ENCODE measurements around the gene ARID1B.

The ARID1B gene

DNA sequence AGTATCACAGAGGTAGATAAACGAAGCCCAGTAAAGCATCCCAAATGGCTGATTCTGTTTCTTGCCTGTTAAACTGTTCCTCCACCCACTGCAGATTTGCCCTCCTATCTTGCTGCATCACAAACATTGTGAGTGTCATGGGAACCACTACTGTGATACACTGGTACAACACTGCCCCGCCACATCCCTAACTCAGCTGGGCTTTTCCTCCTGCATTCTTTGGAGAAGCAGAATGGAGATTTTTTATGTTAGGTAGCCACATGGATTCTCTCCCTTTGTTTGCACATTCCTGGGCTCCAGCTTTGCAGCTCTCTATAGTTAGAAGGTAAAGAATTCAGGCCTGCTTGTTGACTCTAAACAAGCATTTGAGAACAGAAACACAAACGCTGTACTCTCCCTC lies 312.1 kb downstream of the ARID1B start:
- no peak for DNase-seq

DNA sequence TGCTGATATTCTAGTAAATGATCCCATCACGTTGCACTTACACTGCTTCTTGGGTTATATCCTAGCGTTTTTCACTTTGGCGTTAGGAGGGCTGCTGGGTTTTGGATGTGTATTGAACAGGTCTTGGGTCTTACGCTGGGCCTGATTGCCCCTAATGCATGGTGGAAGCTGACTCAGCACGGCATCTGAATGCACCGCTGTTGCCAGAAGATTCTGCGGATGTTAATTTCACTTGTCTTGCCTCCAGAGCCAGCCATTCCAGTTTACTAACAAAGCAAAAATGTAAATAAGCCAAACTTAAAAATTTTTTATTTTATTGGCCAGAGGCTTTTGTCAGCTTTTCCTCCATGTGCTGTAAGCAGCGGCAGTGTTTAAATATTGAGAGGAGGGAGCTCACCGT lies 312.7 kb downstream of the ARID1B start:
- no peak for DNase-seq

DNA sequence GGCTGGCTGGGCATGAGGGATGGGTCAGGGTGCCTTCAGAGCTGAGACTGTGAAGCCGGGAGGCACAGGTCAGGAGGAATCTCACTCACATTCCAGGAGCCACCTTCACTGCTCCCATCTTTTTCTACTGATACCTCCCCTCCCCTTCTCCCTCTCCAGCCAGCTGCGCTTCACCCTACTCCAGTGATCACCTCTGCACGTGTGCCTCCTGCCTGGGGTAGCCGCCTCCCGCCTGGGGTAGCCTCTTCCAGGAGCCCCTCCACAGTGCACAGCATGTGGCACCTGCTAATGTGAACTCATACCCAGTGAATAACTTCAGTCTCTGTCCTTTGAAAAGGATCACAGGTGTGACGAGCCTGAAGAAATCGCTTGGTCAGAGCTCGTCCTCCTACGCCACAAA lies 313.6 kb downstream of the ARID1B start:
- DNase-seq = no peak

DNA sequence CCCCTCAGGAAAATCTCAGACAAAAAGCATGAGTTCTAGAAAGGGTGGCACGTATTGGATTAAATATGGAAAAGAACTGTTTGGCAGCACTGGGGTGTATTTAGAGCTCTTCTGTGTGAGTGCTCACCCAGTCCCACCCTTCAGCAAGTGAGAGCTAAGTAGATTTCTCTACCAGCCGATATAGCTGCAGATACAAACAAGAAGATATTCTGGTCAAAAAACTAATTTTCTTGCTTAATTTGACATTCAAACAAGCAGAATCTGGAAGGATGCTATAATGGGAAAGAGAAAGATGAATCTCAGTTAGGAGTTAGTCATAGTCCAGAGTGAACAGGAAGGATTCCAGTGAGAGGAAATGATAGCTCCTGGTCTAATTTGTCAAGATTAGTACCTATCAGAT lies 314.1 kb downstream of the ARID1B start:
- no peak for DNase-seq

DNA sequence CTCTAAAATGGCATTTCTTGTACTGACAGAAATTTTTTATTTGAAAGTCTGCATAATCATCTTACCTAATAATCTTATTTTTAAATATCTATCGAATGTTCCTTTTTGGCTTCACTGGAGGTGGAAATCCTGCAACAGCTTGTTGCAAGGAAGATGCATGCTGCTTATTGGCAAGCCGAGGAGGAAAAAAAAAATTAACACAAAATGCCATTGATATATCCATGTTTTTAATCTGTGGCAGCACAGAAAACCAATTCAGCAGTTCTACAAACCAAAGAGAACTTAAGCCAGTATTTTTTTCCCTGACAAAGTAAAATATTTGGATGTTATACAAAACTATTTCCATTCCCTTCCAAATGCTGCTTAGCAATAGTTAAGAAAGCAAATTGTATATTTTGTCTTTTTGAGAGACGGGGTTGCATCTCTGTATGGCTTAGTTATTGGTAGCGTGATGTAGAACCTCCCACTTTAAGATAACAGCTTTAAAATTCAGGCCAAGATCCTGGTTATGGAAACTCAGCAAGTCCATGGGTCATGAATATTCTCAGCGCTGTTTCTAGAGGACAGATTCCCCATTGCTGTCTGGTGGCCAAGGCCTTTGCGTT lies 314.8 kb downstream of the ARID1B start:
- DNase-seq = no peak

DNA sequence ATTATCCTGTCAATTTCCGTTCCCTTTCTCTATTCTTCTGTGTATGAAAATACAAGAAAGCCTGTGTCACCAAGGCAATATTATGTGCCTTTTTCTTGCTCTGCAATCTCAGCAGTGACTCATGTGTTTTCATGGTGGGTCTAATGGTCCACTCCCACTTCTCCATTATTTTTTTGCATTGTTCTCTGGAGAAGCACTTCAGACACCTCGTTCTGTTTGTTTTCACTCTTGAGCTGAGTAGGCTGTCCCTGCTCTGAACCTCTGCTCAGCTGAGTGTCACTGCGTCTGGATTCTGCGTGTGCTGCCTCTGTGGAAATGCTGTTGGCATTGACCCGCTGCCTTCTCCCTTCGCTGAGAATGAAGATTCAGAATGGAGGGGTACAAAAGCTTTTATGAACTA lies 315.6 kb downstream of the ARID1B start:
- no peak for DNase-seq

DNA sequence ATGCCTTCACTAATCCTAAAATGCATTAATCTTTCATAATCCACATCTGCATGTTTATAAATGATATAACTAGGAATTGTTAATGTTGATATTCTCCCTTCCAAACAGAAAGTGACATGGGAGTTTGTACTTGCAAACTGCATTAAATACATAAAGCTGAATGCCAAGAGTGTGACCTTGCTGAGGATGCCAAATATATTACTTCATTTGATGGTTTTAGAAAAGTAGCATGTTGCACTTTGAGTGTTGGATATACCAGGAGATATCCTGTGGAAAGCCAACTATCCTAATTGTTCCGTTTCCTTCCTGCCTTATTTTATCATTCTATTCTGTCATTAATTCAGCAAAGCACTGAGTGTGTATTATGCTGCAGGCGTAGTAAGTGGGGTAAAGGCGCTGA lies 316.4 kb downstream of the ARID1B start:
- no peak for DNase-seq

DNA sequence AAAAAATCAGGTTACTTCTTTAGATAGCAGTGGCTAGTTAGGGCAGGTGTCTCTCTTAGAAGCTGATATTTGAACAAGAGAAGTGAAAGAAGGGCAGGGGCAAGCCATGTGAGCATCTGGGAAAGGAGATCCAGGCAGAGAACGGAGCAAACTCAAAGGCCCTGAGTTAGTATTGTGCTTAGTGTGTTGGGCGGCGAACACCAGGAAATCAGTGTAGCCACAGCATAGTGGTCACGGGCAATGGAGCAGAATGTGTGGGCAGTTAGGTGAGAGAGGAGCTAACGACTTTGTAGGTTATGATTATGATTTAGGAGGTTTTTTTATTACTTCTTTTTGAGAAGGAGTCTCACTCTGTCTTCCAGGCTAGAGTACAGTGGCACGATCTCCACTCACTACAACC lies 316.9 kb downstream of the ARID1B start:
- DNase-seq = no peak

DNA sequence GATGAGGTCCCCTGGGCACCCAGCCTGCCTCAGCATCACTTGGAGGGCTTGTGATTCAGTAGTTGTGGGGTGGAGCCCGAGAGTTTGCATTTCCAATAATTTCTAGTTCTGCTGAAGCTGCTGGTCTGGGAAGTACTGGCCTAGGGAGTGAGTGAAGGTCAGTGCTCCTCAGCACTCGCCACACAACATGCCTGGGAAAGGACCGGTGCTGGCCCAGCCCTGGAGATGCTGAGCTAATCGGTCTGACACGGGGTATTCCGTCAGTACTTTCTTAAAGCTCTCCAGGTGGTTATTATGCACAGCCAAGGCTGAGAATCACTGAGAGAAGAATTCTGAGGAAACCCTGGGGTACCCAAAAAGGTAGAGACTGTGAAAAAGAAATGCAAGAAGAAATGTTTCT lies 317.9 kb downstream of the ARID1B start:
- no peak for DNase-seq

DNA sequence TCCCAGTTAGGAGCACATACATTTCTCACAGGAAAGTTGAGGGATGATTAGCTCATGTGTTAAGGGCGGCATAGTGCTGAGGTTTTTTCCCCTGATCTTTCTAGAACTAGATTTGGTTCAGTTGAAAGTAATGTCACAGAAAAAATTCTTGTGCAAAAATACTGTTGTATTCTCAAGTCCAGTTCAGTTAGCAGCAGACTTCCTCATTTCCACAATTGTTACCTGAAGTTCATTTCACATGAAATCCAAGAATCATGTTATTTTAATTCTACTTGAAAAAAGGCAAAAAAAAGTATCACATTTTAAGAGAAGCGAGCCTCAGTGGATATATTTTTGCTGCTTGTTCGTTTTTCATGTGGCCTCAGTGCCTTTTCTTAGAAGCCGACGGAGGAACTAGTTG lies 318.4 kb downstream of the ARID1B start:
- no peak for DNase-seq

DNA sequence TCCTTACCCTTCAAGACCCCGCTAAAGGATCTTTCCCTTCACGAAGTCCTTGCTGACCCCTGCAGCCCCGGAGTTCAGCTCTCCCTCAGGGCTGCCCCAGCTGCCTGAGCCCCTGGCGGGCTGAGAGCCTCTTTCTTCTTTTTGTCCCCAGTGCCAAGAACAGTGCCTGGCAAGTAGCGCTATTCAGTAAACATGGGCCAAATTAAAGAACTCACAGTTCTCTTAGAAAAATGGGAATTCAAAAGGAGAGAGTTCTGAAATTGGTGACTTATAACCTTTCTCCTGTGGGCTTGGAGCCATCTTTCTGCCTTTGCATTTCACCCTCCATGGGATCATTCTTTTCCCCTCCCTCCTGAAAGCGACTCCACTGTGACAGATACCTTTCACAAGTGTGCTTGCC lies 318.9 kb downstream of the ARID1B start:
- no peak for DNase-seq

DNA sequence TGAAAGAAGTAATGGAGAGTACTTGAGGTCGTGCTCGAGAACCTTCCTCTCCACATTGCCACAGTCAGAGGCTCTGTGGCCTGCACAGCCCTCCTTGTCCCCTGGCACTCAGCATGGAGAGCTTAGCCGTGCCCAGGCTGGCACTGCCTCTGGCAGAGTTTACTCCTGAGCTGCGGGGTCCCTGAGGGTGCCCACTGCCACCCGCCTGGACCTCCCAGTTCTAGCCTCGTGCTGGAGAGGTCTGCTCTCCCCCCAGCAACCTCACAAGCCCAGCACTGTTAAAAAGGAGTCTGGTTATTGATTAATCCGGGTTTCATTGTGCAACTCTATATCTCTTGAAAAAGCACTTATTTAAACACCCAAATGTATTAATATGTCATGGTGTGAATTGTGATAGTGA lies 319.3 kb downstream of the ARID1B start:
- DNase-seq = no peak

DNA sequence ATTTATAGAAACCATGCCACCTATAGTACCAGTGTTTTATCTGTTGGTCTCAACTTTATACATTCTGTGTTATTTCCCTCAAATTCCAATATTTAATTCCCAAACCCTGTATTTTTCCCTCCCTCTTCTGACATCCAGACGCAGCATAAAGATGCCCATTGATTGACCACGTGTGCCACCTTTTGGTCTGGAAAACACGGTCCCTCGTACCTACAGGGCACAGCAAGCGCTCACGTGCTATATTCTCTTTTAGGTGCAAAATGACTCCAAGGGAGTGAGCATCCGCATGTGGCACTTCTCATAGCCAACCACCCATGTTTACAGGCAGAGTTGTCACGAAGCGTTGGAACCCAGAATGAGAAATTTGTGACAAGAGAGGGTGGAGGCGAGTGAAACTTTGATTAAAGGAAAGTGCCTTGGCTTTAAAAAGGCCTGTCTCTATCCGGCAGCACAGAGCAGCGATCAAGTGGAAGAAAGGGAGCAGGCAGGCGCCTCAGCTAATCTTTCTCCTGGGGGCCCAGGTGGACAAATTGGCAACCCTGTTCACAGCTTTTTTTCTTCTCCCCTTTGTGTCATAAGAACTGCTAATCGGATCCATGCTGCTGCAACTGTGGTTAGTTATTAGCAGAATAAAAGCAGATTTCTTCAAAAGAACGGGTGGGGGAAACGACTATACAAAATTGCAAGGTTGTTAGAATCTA lies 320.2 kb downstream of the ARID1B start:
- DNase-seq = no peak

DNA sequence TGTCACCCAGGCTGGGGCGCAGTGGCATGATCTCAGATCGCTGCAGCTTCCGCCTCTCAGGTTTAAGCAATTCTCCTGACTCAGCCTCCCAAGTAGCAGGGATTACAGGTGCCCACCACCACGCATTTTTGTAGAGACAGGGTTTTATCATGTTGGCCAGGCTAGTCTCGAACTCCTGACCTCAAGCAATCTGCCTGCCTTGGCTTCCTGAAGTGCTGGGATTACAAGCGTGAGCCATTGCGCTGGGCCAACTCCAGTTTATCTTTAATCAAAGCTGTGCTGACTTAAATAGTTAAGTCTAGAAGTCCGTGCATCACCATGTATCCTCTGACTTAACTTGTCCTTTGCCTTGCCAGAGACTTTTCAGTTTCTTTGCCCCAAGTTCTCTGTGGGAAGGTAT lies 321.8 kb downstream of the ARID1B start:
- DNase-seq = no peak

DNA sequence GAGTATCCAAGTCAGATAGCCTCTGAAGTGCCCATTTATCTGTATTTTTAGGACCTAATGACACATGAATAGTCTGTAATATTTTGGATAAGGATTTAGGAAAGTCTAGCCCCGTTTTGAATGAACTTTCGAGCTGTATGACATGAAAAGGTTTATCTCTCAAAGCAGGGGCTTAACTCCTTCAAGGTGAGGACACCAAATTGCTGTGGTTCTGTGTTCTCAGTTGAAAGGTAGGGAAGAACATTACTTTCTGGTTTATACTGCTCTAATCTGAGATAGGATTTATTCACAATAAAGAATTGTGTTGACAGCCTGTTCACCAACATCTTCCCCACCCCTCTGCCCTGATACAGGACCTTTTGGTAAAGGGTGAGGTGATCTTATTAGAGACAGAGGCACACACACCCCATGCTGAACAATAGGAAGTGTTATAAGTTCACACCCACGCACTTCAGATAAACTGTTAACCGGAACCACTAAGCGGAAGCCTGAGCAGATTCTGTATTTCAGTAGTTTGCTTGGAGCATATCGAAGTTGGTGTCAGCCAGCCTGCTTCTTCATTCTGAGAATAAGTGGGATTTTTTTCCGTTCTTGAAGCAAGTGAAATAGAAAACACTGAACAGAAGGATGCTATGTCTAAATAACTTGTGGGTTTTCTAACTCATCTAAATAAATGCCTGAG lies 322.9 kb downstream of the ARID1B start:
- peak; percentile 68 for DNase-seq

DNA sequence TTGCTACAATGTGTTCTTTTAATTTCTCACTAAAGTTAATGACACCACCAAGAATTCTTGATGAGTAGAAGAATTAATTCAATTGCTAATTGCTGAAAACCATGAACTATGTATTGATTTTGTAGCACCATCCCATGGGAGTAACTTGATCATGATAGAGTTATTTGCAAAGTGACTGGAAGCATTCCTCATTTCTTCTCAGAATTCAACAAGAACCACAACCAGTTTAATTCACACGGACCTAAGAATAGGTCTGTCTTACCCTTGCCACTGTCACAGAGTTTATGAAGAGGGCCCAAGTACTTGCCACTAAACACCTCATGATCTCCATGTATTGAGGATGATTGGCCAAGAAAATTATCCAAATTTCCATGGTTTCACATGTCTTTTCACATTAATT lies 324.0 kb downstream of the ARID1B start:
- no peak for DNase-seq

DNA sequence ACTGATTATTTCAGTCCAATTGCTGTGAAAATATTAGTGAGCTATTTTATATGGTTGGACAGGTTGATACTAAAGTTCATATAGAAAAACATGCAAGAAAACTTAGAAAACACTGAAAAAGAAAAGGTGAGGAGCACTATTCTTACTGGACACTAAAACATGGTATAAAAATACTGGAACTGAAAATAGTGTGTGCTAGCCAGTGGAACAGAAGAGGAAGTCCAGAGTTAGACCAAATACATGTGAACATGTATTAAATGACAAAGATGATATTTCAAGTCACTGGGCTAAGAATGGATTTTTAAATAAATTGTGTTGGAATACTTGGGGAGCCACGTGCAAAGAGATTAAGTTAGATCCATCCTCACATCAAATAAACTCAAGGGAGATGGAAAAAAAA lies 327.6 kb downstream of the ARID1B start:
- no peak for DNase-seq

DNA sequence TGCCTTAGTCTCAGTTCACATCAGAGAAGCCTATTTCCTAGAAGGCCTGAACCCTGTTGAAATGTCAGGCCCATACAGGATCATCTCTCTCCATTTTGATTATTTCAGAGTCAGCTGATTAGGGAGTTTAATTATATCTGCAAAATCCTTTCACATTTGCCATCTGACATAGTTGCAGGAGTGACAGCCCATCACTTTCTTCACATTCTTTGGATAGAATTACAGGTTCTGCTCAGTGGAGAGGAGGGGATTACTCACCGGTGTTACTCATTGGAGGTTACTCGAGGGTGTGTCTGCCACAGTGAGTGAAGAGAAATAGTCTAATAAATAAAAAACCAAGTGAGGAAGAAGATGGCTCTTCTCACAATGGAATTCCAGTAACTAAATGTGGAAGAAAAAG lies 329.3 kb downstream of the ARID1B start:
- no peak for DNase-seq

DNA sequence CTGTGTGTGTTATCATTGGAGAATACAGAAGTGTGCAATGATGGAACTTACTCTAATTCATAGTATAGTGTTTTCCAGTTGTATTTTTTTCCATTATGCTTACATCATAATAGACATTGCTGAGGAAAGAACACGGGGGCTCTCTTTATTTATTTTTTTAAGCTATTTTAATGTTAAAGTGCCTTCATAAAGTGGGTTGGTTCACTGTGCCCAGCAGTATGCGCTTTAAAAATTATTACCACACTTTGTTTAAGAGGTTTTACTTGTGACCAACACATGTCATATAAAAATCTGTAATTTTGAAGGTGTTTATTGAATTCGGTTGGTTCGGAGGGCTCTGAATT lies 330.4 kb downstream of the ARID1B start:
- DNase-seq = no peak

DNA sequence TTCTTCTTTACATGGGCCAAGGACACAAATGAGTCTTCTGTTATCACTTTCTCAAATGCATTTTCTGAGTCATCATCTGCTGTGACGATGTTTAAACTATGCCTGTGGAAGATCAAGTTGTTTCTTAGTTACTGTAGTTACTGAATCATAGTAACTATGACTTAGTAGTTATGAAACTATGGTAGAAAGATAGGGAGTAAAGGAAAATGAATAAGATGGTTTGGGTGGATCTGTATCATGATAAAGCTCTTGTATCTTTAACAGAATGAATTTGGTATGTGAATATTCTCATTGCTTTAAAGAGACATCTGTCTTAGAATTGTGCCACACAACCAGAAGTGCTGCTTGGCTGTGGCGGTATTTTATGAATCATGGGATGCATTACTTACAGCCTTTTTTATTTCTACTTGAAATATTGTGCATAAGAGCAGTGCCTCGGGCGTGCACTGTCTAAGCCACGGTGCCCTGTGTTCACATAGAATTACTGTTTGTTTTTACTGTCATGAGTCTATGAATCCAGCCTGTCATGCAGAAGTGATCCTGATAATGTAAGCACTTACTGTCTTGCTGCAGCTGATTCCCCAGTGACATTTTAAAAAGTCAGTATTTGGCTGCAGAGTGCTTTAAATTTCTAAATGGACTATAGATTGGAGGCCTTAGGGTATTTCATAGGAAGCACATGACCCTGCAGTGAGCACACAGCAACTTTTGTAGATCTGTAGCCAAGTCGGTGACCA lies 330.9 kb downstream of the ARID1B start:
- no peak for DNase-seq

DNA sequence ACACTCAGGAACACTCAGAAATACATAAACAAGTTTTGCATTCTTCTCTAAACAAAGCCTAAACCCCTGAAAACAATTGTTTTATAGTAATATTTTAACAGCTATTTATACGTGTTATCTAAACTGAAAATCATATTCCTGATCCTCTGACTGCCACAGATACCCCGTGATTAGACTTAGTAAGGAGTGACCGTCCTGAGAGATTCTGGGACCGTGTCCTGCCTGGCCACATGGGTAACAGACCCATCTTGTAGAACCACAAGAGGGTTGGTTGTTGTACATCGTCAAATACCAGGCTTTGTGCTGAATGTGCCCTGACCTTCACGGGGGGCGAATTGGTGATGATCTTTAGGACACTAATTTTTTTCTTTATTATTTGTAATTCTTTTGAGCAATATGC lies 331.7 kb downstream of the ARID1B start:
- no peak for DNase-seq

DNA sequence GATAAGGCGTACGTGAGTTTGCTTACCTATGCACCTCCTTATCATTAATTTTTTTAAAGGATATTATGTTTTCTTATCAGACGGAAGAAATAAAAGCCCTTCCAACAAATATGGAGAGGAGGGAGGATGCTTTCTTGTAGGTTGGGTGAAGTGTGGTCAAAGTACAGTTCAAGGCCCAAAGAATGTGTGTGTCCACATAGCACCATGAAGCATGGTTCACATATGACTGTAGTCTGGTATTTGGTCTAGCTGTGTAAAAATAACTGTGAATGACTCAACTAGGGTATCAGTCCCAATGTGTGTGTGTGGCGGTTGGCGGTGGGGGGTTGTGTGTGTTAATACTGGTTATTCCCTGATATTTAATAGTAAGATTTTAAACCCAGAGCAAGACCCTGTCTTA lies 333.4 kb downstream of the ARID1B start:
- no peak for DNase-seq

DNA sequence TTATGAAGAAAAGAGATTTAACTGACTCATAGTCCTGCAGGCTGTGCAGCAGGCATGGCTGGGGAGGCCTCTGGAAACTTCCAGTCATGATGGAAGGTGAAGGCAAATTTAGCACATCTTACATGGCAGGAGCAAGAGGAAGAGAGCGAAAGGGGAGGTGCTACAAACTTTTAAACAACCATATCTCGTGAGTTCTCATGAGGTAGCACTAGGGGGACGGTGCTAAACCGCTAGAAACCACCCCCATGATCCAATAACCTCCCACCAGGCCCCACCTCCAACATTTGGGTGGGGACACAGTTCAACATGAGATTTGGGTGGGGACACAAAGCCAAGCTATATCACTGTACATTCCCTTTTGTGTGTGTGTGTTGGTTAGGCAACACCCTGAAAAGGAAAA lies 336.2 kb downstream of the ARID1B start:
- no peak for DNase-seq

DNA sequence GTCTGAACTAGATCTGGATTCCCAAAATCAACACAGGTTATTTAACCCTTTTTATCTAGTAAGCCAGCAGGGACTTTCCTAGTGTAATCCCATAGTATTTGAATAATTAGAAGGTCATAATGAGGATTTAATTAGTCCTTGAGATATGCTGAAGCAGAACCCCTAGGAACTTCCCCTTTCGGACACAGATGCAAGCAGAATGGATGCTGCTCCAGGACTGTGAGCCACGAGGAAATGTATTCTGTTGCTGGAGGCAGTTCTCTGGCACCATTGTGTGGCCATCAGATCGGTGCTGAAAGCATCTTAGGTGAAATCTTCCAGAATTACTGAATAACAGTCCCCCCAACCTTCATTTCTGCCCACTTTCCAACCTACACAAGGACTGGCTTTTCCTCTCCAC lies 339.2 kb downstream of the ARID1B start:
- no peak for DNase-seq

All from CD4-positive, alpha-beta T cell treated with Interleukin-10 for 1 hour (primary cell).